Astrocyte of the hippocampus (primary cell): Measurements from ENCODE around the gene AQP12A.

Source experiments
- DNase-seq: peaks from one replicate; pipeline ENCODE4 v3.0.0; 2011; ENCODE audit warnings: low read depth, low spot score

Gene AQP12A

DNA sequence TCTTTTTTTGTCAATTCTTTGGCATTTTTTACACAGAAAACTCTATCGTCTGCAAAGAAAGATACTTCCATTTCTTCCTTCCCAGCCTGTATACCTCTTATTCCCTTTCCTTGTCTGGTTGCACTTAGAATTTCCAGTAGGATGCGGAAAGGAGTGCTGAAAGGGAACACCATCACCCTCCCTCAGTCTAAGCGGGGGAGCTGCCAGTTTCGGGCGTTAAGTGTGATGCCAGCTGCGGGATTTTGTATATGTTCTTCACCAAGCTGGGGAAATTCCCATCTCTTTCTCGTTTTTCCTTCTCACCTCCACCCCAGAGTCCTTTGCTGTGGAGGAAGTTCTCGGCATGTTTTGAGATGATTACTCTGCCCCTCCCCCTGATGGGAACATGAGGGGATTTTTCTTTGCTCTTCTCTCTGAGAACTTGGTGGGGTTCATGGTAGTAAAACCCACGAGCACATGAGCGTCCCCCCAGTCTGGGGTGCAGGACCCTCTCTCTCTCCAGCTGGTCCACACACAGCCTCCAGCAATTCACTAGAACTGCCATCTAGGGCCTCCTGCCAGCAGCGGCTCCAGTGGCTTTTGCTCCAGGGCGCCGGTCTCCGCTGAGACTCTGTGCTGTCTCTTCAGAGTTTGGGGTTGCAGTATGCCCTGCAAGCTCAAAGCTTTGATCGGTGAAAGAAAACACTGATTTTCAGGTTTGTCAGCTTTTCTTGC is 15.5 kb downstream of the AQP12A start:
- no peak for DNase-seq

DNA sequence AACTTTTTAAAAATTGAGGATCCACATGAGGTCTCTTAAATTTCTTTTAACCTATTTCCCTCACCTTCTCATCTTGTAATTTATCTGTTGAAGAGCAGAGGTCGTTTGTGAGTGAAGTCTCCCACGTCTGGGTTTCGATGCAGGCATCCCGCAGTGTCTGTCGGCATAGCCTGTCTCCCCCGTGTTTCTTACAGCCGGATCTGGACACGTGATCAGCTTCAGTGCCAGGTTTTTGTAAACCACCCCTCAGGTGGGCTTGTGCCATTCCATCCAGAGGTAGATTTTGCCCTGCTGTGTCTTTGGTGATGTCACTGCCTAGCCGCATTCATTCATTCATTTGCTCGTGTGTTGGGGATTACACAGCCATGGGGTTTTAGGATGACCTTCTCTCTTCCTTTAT is 16.2 kb downstream of the AQP12A start:
- no peak for DNase-seq

DNA sequence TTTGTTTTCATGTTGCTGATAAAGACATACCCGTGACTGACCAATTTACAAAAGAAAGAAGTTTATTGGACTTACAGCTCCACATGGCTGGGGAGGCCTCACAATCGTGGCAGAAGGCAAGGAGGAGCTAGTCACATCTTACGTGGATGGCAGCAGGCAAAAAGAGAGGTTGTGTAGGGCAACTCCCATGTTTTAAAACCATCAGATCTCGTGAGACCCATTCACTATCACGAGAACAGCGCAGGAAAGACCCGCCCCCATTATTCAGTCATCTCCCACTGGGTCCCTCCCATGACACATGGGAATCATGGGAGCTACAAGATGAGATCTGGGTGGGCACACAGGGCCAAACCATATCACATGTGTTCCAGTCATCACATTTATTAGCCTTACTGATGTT is 16.8 kb downstream of the AQP12A start:
- no peak for DNase-seq

DNA sequence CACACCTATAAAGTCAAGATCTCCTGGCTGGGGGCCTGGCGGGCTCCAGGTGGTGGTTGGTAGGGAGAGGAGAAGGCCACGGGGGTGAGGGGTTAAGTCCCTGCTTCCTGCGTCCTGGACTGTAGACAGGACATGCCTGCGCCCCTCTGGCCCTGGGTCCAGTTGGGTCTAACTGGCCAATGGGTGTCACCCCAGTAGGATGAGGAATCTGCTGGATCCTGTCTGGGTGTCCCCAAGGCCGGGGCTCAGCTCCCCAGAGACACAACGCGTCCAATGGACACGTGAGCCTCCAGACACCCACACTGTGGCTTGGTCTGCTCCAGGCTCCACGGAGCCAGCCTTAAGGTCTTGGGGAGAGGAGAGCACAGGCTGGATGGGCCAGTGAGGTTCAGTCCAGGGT is 19.6 kb downstream of the AQP12A start:
- DNase-seq: no peak

DNA sequence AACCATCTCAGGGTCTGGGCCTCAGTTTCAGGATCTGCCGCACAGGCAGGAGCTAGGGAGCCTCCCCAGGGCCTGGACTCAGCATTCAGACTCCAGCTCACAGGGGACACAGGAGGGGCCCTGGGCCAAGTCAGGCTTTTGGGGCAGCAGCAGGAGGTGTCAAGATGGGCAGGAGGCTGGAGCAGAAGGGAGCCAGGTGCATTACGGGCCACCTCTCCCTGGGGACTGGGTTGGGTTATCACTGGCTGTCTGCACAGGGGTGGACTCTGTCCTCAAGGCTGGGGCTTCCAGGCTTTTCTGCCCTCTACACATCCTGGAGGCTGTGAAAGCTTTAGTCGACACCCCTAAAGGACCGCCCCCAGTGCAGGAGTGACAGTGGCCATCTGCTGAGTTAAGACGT is 20.0 kb downstream of the AQP12A start:
- no peak for DNase-seq

DNA sequence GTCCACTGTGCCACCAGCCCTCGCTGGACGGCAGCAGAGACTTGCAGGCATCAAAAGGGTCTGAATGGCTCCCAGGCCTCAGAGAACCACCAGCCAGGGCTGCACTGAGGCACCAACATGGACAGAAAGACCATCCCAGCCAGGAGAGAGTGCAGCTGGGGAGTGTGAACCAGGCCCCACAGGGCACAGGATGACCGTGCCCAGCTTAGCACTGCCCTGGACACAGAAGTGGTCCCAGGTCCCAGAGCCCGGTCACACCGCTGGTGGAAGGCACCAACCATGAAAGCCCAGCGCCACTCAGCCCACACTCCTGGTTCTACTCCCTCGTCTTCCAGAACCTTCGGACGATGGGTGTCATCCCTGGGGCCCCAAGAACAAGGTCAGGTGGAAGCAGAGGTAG is 20.5 kb downstream of the AQP12A start:
- DNase-seq: no peak

DNA sequence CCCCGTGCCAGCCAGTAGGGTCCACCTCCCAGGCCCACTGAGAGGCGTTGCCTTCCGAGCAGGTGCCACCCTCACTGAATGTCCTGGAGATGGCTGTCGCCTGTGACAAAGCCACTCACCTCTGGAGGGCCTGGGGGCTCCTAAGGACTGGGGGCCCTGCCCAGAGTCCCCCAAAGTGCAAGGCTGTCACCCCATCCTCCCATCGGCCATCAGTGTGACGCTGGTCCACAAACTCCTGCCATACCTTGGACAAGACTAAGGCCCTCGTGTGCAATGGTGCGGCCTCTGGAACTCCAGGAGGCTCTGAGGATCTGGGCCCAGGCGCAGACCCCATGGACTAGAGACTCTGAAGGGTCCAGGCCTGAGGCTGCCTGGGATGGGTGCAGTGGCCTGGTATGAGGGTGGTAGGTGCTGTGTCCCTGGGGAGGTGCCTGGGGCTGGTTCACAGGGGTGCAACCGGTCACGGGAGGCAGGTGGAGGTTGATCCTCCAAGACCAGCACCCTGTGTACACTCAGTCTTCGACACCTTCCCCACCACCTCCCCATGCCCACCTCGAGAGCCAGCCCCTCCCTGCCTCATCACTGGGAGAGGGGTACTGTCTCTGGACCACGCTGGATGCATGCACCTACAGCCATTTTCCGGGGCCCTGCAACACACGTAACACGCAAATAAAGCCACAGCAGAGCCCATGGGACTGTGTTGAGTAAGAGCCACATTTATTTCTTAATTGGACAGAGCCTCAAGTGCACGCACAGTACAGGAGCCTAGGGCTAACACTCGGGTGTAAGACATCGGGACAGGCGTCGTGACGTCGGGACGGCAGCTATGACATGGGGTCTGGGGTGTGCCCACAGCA is 21.6 kb downstream of the AQP12A start:
- no peak for DNase-seq

DNA sequence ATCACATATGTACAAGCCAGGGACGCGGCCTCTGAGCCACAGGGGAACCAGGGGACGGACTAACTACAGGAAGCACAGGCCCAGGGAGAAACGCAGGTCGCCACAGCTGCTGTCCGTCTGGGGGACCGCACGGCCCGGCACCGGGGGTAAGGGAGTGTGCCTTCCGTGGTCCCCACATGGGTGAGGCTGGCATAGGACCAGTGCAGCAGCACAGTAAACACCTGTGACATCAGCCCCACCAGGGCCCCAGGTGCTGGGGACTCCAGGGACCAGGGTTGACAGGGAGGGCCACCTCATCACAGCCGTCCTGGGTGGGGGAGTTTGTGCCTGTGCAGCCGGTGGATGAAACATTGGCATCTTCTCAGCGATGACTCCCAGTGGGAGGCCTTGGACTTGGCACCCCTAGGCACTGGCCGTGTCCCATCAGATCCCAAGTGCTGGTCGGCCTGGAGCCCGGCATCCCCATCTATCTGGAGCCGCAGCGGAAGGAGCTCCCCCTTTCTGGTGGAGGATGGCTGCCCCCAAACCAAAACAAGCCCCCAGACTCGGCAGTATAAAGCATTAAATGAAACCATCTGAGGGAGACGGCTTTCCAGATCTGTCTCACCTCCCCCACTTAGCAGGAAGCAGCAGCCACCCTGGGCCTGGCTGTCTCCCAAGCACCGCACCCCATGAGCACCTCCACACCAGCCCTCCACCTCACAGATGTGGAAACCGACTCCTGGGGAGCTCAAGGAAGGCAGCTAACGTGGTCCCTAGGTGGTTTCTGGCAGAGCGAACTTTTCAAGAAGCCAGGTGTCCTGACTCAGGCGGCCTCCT is 22.5 kb downstream of the AQP12A start:
- DNase-seq: no peak

DNA sequence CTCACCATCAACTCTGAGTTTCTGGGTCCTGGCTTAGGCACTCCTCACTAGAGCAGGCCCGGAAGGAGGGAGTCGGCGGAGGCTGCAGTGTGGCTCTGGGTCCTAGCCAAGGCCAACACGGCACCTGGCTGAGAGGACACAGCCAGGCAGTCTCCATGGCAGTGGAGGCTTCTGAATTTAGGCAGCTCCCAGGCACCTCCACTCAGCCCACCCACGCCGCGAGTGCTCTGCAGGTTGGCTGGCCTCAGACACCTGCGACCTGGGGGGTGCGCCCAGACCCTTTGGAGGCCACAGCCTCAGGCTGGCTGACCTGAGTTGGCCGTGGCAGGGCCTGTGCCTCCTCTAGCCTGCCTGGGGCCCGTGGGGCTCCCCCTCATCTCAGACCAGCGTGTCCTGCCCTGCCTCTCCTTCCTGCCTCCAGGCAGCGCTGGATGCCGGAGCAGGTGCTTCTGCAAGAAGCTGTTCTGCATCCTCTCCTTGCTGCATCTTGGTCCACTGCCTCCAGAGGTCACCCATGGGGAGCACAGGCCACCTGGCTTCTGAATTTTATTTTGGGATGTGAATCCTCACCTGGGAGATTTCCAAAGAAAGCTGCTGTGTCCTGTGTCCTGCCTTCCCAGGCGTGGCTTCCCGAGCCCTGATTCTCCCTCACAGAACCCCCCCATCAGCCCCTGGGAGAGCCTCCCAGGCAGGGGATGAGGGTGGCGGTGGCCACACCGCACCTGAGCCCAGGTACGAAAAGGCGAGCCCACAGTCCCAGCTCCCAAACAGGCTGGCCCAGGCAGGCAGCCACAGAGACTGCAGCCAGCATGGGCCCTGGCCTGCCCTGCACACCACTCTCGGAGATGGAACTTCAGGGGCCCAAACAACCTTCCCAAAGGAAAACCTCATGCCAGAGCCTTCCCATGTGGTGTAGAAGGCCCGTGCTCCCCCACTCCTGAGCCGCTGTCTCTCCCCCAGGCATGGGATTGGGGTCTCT is 23.4 kb downstream of the AQP12A start:
- no peak for DNase-seq

DNA sequence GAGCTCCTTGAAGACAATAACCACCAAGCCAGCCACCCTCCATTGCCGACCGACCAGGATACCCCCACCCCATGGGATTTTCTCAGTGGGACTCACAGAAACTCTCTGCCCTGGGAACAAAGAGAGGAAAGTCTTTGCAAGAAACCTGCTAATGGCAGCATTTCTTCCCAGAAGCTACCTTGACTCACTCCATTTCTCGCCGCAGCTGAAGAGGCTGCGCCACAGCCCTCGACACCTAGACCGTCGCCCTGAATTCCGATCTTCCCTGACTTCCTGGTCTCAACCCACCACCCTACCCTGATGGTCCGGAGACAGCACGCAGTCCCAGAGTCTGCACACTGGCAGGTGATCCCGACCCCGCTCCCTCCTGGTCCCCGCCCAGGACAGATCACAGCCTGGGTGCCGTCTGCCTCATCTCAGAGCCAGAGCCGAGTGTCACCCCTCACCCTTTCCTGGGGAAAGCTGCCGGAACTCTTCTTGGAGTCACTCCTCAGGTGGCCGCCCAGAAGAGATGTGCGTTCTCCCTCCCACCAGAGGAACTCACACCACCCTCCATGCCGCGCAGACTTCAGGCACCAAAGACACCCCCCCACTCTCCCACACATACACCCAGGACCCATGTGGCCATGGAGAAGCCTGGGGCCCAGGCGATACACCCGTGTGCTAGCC is 24.6 kb downstream of the AQP12A start:
- no peak for DNase-seq

DNA sequence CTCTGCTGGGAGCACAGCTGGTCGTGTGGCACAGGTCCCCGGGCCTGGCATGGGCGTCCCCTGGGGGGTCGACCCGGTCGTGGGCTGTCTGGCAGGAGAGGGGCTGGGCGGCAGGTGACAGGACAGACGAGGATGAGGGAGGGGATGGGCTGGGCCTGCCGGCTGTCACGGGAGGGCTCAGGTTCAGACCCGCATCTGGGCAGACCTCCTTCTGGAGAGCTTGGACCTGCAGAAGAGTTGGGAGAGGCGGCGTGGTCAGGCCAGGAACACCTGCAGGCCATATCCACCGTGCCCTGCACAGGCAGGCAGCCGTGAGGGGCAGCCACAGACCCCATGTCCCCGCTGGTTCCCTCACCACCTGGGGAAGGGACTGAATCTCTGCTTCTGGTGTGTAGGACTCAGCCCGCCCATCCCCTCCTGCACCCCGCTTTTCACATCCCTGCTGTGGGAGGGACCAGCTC is 25.5 kb downstream of the AQP12A start:
- DNase-seq: no peak

DNA sequence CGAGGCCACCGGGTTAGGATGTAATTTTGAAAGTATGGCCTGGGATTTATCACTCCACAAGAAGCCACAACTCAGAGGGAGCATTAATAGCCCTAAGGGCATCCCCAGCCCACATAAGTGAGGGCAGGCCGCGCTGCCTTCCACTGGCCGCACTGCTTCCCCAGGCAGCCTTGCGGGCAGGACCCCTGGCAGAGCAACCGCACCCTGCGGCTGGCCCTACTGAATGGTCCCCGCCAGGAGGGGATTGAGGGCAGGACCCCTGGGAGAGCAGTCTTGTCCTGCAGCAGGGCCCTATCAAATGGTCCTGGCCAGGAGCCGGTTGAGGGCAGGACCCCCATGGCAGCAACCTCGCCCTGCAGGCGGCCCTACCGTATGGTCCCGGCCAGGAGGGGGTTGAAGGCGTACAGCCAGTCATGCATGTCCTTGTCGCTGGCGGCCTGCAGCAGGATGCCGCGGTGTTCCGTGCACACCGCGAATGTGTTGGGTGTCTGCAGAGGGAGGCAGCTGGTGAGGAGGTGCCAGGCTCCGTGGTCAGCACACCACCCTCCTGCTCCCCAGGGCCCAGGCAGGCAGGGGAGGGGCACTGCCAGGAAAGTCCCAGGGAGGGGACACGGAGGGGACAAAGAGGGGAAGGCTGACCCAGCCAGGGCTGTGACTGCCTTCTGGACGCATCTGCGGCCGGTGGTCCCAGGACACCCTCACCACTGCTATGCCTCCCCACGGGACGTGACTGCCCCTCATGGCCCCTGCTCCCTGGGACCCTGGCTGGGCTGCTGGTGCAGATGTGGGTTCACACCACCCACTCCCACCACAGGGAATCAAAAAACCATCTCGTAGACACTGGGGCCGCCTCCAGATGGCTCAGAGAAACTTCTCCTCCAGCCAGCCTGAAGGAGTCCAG is 26.3 kb downstream of the AQP12A start:
- no peak for DNase-seq

DNA sequence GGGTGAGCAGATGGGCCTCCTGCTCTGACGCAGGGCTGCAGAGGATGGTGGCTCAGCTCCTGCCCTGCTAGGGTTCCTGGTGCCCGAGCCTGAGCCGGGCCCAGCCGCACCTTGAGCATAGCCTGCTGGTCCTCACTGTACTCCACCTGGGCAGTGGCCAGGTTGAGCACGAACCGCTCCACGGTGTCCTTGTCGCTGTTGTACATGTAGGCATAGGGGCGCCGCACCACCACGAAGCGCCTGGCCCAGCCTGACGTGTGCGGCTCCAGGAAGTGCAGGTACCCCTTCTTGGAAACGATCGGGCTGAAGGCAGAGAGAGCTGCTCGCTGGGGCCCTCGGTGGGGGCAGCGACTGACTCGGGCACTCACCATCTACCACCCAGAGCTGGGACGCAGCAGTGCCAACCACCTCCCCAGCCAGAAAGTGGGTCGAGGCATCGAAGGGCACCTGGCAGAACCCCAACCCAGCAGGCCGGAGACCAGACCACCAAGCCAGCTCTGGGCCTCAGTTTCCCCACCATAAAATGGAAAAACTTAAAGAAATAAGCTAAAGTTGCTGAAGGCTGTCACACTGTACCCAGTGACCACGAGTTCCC is 27.3 kb downstream of the AQP12A start:
- DNase-seq: no peak

DNA sequence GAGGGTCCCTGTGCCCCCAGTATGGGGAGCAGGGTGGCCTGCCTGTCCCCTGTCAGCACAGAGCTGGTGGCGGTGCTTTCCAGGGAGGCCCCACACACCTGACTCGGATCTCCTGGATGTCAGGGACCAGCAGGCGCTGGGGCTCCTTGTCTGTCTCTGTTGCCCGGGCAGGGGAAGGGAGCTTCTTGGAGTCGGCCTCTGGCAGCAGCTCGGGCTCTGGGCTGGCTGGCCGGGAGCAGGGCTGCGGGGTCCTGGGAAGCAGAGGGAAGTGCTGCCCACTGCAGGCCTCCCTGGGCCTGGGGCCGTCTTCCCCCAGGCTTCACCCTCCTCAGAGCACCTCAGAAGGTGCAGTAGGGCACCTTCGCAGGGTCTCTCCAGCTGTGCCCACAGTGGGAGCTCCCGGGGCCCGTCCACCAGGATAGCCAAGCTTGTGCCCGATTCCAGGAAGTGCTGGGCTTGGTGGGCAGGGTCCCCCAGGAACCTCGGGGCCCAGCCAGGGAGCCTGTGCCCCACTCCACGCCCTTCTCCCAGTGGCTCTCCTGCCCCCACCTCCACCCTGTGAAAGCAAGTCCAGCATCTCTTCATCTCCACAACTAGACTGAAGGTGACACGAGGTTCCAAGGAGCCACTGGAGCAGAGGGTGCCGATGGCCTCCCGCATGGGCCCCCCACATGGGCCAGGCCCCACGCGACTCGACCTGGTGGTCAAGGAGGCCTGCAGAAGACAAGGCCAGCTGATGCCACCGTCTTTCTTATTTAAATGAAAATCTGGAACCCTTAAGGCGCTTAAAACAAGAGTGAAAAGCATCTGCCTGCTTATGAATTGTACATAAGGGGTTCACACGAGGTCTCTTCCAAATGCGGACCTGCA is 28.2 kb downstream of the AQP12A start:
- DNase-seq: no peak

DNA sequence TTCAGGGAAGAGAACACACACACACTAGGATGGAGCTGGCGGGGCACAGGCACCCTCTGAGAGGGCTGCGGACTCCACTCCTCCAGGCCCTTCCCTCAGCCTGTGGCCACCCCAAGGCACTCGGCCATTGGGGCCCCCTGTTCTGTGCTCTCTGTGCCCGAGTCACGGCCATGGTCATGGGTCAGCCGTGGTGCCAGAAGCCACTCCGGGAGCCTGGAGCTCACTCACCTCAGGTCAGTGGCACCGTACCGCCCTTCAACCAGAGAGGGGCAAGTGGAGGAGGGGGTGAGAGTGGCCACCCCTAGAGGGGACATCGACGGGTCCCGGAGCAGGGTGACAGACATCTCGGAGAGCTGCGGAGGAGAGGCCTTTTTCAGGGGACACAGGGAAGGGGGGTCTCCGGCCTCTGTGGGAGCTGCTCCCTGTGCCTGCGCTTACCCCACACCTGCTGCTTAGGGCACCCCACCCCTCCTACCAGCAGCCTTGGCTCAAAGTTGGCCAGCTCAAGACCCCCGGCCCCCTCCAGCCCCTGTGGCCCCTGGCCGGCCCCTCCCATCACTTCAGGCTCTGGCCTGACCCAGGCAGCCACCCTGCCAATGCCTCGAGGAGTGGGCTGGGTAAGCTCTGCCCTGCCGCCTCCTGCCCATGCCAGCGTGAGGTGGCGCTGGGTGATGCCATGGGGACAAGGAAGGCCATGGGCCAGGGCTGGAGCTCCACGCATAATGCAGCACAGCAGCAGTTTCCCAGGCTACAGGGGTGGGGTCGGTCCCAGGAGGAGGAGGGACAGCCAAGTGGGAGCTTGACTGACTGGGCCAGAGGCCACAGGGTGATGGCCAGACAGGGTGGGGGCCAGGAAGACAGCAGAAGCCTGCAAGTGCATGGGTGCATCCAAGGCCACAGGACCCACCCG is 29.3 kb downstream of the AQP12A start:
- DNase-seq: no peak

DNA sequence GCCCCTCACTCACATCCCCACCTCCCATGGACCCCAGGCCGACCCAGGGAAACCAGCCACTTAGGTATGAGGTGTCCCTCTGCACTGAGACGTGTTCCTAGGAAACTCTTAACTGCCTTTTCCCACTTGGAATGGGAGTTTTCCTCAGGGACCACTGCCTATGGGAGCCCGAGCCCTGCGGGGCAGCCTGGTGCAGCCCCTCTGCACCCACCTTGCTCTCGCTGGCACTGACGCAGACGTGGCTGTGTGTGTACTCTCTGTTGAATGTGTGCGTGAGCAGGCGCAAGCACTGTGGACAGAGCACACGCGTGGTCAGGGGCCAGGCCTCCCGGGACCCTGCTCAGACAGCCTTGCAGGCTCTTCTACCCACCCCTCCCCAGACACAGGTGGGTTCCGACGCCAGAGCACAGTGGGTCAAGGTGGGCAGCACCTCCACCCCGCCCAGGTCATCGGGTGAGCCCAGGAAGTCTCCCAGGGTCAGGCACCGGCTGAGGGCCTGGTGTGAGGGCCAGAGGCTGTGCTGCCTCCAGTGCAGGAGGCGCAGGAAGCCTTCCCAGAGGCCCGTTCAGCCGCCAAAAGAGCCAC is 30.0 kb downstream of the AQP12A start:
- no peak for DNase-seq

DNA sequence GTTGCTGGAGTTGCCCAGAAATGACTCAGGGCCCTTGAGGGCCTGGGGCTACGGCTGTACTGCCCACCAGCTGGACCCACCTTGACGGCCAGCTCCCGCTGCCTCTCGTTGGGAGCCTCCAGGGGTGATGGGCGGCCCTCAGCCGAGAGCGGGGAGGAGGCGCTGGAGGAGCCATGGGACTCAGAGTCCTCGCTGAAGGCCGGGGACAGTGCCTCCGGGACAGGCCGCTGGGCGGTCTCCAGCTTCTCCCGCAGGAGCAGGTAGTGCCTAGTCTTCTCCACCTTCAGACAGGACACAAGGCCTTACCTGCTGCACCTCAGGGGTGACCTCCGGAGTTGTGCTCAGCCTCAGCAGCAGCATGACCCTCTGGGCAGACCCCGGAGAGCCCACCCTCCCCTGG is 30.7 kb downstream of the AQP12A start:
- no peak for DNase-seq
